ENCODE results near the gene AP1M2.
A peak's percentile ranks its signal among the peaks of the same experiment; 100 is the strongest.
"Not testable (repeated sequence)": the region's sequence is repeated elsewhere in the genome, so short reads cannot be mapped to it uniquely, and the experiment has no call there.

AP1M2 gene

DNA sequence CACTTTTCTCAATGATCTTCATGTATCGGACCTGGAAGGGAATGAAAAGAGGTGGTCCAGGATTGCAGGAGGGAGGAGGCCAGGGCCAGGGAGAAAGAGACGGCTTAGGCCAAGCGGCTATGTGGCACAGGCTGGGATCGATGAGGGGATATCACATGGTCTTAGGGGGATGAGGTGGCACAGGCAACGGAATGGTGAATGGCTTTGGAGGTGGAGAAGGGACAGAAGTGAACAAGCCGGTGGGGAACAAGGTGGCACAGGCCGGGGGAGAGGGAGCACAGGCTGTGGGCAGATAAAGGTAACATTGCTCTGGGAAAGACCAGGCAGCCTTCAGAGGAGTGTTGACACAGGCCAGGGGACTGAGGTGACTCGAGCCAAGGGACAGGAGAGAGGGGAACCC, 12.7 kb downstream of the AP1M2 start:
- no peak overlapping the region for H3K4me3 ChIP-seq (ENCODE audit: low read depth, low read length)
- TF ChIP-seq CTCF (IDR thresholded peaks at IDR 0.05; ENCODE audit: control insufficient read depth, extremely low read depth, insufficient read depth) = no peak
- DNase-seq (ENCODE audit: low read depth) = no peak

DNA sequence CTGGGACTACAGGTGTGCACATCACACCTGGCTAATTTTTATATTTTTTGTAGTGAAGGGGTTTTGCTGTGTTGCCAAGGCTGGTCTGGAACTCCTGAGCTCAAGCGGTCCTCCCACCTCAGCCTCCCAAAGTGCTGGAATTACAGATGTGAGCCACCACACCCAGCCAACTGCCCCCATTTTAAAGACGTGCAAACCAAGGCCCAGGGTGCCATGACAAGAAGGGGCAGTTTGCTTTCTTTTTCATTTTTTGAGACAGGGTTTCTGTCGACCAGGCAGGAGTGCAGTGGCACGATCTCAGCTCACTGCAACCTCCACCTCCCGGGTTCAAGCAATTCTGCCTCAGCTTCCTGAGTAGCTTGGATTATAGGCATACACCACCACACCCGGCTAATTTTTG, 13.3 kb downstream of the AP1M2 start:
- not testable (repeated sequence) for H3K4me3 ChIP-seq (ENCODE audit: low read depth, low read length); DNase-seq (ENCODE audit: low read depth)

GRCh38 chr19:10568826-10569651, 18.1 kb downstream of the AP1M2 start, which contains the start of gene CDKN2D:
Gene CDKN2D, minus strand, starts transcription at chr19:10568979. Its CDS starts 326 bp downstream, at chr19:10568653.
- no peak for TF ChIP-seq CTCF (IDR thresholded peaks at IDR 0.05; ENCODE audit: control insufficient read depth, extremely low read depth, insufficient read depth)
- peak within 1 kb of the TSS; percentile 54 for H3K4me3 ChIP-seq (ENCODE audit: low read depth, low read length)
- DNase-seq (ENCODE audit: low read depth) = peak; percentile 98

DNA sequence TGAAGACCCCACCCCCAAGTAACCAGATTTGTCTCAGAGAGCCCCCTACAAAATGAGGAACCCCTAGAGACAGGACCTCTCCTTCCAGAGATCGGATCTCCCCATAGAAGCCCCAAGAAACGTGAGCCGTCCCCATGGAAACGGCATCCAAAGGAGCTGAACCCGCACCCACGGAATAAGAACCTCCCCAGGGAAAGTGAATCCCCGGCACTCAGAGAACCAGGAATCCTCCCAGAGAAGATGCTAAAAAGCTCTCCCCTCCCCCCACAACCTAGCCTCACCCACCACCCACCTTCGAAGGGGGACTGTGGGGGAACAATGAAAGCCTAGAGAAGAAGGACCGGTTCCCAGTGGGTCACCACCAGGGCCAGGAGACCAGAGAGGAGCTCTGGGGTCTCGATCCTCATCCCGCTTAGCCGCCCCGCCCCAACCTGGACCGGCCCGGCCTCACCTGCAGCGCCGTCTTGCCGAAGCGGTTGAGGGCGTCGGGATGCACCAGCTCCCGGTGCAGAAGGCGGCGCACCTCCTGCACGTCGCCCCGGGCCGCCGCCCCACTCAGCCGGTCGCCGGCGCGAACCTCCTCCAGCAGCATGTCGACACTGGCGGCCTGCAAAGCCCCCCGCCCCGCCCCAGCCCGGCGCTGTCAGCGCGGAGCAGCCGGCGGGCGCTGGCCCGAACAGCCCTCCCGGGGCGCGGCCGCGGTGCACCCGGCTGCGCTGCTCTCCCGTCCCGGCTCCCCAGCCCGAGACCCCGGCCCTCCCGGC, 18.9 kb downstream of the AP1M2 start:
- TF ChIP-seq CTCF (IDR thresholded peaks at IDR 0.05; ENCODE audit: control insufficient read depth, extremely low read depth, insufficient read depth) = peak; percentile 34; the same call in 1 of the 2 replicates

GRCh38 chr19:10567656-10568055, 19.5 kb downstream of the AP1M2 start:
- H3K4me3 ChIP-seq (ENCODE audit: low read depth, low read length) = peak overlapping the region; percentile 54
- no peak for TF ChIP-seq CTCF (IDR thresholded peaks at IDR 0.05; ENCODE audit: control insufficient read depth, extremely low read depth, insufficient read depth)
- no peak for DNase-seq (ENCODE audit: low read depth)

More for the DNA sequence above, 18.9 kb downstream of the AP1M2 start:
- H3K4me3 ChIP-seq (ENCODE audit: low read depth, low read length) = peak overlapping the region; percentile 54
- DNase-seq (ENCODE audit: low read depth) = peak; percentile 15

- no peak for TF ChIP-seq CTCF (IDR thresholded peaks at IDR 0.05; ENCODE audit: control insufficient read depth, extremely low read depth, insufficient read depth)
- H3K4me3 ChIP-seq (ENCODE audit: low read depth, low read length) = no peak overlapping the region; the same call in 1 of the 2 replicates
- no peak for DNase-seq (ENCODE audit: low read depth)
Measured at GRCh38 chr19:10566658-10567410, 20.3 kb downstream of the AP1M2 start.

GRCh38 chr19:10566408-10566657, 20.8 kb downstream of the AP1M2 start:
- no peak for TF ChIP-seq CTCF (IDR thresholded peaks at IDR 0.05; ENCODE audit: control insufficient read depth, extremely low read depth, insufficient read depth)
- H3K4me3 ChIP-seq (ENCODE audit: low read depth, low read length) = peak overlapping the region; percentile 95
- no peak for DNase-seq (ENCODE audit: low read depth)

Data from LNCaP clone FGC (cell line).